Renal pelvis (tissue), 4 donors: Measurements from ENCODE around the gene CBX4. TPM values are rescaled to one million over a fixed set of nuclear protein-coding genes. Genes with fewer than 3 reads are reported as not detected.

ENCODE experiments used
- DNase-seq: peaks from one replicate; pipeline ENCODE4 v3.0.0-alpha.2; 2013
- polyA plus RNA-seq, 3 donors: library from polyadenylated mRNA; unstranded; fragments of 120-200 nt; gene quantifications; one replicate each; pipeline ENCODE4 v1.2.1, GENCODE V29; 2013; ENCODE audit not compliant: insufficient read length in 3 of 3

The CBX4 gene
- polyA plus RNA-seq, 3 donors, result 12.3 to 16.8 (median 13.2) TPM

DNA sequence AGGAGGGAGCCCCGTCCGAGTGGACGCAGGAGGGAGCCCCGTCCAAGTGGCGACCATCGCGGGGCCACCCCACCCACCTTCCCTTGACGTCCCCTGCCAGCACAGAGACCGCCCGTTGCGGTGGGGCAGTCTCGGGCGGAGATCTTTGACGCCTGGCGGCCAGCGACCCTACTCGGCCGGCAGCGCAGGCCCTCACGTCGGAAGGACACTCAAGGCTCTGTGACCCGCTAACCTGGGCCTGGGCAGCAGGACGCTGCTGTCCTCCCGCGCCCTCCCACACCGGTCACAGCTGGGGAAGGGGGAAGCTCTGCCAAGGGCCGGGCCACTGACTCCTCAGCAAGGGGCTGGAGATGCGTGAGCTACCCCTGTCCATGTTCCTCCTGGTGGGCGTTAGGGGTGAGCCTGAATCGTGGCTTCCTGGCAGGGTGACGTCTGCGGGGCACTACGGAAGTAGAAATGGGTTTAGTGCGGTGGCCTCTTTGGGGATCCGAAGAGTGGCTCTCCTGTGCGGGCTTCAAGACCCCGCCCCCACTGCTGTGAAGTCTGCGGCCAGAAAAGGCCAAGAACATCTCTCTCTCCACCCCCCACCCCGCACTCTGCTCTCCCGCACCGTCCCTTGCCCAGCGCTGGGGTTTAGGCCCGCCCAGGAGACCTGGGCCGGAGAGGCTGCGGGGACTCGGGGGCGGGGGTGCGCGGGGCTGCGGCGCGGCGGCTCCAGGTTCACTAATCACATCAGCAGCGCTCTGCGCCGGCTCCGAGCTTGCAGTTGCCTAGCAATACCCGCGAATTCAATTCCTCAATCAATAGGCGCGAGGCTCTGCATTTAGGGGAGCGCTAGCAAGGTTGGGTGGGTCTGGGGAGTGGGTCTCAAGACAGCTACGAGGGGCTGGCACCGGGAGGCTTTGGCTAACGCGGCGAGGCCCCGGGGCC, 48.2 kb downstream of the CBX4 start:
- no peak for DNase-seq

DNA sequence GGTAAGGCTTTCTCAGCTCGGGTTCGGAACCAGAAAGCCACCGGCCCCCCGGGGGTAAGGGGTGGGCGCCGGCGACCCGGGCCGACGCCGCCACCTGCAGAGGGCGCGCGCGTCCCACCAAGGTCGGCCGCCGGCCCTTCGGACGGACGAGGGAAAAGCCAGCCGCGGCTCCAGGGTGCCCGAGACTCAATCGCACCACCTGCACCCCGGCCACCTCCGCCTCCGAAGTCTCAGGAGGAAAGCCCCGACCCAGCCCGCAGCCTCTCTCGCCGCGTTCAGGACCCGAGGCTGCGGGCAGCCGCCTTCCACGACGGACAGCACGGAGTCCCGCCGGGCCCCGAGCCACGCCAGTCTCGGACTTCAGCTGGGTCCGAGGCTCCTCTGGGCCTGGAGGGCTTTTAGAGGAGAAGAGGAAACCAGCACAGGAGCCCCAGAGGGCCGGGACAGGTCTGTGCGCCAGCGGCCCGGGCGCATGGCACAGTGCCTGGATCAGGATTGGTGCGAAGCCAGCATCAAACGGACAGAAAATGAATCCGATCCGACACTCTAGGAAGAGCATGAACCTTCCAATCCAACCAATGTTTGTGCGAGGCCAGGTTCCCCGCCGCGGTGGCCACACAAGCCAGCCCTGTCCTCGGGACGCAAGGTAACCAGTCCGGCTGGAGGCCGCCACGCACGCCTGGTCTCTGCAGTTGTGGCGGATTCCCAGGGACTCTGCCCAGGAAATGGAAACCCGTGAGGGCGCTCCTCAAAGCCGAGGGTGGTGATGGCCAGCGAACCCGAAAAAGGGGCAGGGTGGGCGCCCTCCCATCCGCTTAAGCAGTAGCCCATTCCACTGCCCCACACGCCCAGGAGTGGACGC, 49.1 kb downstream of the CBX4 start:
- no peak for DNase-seq

DNA sequence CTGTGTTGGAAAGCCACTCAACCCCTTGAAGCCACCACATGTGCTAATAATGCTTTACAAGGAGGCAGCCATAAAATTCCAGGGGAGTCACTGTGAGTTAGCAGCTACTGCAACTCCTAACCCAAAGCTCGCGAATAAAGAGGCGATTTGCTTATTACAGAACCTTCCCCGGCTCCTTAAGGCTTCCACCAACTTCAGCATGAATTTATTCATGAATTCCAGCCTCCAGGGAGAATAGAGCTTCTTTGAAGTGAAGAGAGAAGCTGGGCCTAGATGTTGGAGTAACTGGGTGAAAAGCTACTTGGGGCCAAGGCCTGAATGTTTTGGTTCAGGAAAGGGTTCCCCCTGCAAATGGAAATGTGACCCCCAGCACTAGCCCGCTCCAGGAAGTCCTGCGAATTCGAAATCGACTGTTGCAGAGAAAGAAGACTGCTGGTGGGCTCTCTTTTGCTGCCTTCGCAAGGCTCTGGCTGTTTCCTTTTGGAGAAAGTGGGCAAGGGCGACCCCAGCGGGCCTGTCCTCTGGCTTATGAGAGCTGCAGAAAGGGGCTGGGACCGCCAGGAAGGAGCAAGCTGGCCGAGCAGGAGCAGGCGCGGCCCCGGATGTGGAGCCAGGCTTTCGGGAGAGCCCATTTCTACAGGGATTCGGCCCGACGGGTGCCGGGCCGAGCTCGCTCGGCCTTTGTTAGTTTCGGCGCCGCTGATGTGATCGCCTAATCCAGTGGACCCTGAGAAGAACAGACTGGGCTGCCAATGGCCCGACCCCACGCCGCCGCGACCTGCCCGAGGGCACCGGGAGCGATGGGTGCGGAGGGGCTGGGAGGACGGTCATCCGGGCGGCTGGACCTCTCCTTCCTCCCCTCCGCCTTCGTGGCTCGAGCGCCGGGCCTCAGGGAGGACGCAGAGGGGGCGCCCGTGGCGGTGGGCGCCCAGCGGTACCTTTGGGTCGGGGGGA, 50.0 kb downstream of the CBX4 start:
- no peak for DNase-seq

DNA sequence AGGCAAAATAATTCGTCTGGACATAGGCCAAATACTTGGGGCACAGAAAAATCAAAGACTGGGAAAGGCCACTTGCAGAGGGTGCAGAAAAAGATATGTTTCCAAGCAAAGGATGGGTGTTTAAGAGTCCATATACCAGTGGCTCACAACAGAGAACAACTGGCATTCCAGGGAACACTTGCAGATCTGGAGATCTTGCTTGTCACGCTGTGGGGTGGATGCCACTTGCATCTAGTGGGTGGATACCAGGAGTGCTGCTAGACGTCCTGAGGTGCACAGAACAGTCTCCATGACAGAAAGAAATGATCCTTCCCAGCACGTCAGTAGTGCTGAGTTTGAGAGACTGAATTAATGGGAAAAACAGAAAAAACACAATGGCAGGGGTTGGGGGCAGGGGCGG, 50.8 kb downstream of the CBX4 start:
- DNase-seq, result no peak

DNA sequence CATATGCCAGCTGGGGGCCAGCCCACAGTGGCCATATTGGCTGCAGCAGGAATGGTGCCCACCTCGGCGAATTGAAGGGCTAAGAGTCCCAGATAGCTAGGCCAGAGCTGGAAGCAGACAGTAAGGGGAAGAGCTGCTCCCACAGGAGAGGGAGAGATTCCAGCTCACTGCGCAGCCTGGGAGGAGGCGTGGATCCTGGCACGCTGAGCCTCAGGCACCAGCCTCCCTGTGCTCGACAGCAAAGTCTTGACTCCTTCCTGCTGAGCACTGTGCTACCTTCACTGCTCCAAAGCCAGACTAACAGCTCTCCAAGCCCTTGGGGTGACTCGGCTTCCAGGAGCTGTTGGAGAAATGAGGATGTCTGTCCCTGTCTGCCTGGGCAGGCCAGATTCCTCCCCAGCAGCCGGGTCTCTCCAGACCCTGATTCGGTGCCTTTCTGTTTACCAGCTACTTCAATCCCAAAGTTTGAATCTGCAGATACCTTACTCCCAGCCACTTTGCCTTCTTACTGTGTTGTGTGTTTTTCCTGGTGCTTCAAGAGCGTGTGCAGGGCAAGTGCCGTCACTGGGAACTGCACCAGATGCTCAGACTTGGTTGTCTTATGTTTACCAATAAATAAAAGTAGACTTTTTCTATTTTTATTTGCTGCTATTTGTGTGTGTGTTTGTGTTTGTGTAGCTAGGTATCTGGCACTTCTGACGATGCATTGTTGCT, 52.2 kb downstream of the CBX4 start:
- DNase-seq, result no peak

DNA sequence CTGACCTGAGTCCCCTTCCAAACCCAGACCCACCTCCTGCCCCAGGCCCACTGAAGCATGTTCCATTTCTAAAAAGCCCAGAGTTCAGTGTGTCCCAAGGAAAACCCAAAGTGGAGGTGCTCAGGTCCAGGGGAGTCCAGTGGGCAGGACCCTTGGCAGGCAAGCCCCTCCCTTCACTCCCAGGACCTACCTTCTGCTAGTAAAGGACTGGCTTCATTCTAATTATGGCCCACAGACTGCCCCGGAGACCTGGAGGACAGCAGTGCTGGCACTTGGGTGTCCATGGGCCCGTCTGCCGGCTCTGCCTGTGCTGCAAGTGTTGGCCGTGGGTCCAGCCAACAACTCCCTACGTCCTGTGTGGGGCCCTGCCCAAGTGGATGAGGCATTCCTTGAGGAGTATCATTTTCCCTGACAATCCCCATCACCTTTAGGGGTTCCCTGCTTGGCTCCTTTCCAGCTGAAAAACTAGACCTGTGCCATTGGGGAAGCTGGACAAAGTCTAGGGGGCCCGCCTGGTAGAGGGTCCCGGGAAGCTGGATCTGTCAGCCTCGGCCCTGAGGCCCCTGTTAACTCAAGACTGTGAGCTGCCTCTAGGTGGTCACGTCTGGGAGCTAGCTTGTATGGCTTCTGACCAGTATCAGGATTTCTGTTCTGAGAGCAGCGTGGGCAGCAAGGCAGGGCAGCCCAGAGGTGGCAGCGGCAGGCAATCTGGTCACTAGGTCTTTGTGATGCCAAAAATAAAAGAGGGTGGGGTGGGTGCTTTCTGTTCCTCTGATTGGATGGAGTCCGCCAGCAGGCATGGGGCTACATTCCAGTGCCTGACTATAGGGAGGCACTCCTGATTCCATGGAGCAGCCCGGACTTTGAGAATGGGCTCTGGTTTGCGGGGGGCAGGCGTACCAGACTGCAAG, 53.1 kb downstream of the CBX4 start:
- no peak for DNase-seq

DNA sequence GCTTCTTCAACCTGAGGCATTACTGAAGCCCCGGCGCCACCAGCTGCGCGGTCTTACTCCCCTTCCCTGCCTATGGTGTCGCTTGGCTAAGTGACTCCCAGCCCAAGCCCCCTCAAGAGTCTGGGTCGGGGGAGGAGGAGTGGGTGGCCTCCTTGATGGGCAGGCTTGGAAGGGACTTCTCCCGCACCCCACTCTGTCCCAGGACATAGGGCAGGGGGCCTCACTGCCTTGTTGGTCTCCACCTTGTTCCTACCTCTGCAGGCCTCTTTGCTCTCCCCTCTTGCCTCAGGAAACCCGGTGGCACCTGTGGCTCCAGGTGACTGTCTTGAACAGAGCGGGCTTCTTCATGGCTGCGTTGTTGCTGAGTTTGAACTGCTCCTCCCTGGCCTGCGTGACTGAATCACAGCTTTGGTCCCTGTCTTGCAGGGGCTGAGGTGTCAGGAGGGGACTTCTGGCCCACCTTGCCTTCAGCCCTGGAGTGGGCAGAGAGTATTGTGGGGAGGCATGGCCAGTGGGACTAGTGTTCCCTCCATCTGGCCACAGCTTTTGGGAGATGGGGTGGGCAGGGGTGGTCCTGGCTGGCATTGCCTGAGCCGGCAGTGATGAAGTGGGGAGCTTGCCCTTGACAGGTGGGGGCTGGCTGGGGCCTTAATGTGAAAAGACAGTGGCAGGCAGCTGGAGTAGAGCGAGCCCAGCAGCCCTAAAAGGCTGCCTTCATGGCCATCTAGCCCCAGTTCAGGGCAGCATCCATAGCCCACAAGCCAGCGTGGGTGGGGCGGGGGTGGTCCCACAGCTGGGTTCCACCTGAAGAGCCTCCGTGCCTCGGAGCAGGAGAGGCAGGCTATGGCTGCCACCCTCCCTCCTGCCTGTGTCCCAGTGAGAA, 54.0 kb downstream of the CBX4 start:
- no peak for DNase-seq

DNA sequence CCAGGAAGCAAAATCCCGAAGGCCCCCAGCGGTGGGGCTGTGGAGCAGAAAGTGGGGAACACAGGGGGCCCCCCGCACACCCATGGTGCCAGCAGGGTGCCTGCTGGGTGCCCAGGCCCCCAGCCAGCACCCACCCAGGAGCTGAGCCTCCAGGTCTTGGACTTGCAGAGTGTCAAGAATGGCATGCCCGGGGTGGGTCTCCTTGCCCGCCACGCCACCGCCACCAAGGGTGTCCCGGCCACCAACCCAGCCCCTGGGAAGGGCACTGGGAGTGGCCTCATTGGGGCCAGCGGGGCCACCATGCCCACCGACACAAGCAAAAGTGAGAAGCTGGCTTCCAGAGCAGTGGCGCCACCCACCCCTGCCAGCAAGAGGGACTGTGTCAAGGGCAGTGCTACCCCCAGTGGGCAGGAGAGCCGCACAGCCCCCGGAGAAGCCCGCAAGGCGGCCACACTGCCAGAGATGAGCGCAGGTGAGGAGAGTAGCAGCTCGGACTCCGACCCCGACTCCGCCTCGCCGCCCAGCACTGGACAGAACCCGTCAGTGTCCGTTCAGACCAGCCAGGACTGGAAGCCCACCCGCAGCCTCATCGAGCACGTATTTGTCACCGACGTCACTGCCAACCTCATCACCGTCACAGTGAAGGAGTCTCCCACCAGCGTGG, 54.8 kb downstream of the CBX4 start:
- no peak for DNase-seq

DNA sequence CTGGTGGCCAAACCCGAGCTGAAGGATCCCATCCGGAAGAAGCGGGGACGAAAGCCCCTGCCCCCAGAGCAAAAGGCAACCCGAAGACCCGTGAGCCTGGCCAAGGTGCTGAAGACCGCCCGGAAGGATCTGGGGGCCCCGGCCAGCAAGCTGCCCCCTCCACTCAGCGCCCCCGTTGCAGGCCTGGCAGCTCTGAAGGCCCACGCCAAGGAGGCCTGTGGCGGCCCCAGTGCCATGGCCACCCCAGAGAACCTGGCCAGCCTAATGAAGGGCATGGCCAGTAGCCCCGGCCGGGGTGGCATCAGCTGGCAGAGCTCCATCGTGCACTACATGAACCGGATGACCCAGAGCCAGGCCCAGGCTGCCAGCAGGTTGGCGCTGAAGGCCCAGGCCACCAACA, 55.3 kb downstream of the CBX4 start:
- DNase-seq, result no peak

Other genes with a start within 250 kb of the CBX4 start
- gene RBFOX3, start 228.4 kb downstream of the CBX4 start, polyA plus RNA-seq, result 1 to 10 TPM; 1.5 to 2.0 (median 1.7) TPM
- gene ENPP7, start 108.5 kb downstream of the CBX4 start, polyA plus RNA-seq, result 1 to 10 TPM; 4.3 to 6.1 (median 6.0) TPM
- gene CBX2, start 61.3 kb downstream of the CBX4 start, polyA plus RNA-seq, result 10 to 100 TPM; 24.3 to 37.7 (median 30.7) TPM
- gene CBX8, start 42.4 kb downstream of the CBX4 start, polyA plus RNA-seq, result 10 to 100 TPM; 15.7 to 18.3 (median 15.7) TPM
- gene TBC1D16, start 196.4 kb upstream of the CBX4 start, polyA plus RNA-seq, result 10 to 100 TPM; 32.7 to 44.9 (median 36.6) TPM
- gene CCDC40, start 197.2 kb upstream of the CBX4 start, polyA plus RNA-seq, result 10 to 100 TPM; 10.9 to 22.2 (median 18.2) TPM